ENCODE data around the gene FZD10. TPM values are rescaled to one million over a fixed set of nuclear protein-coding genes. Genes with fewer than 3 reads are reported as not detected.

Gene FZD10
- total and polyA plus RNA-seq, 2 of the 4 experiments (the other 2 are of a cell fraction) = not detected

- no peak overlapping the region for H3K27ac ChIP-seq (ENCODE audit: insufficient read depth, low read length)
- ATAC-seq (ENCODE audit: low read depth) (no peak), DNase-seq (no peak)
- no peak overlapping the region for H3K9ac ChIP-seq (ENCODE audit: low read depth, low read length)
- dilution Hi-C loops (cut with HindIII; ENCODE audit: low sequenced_read_pairs, unreplicated experiment) (no loop called here), in situ Hi-C loops (cut with MboI; ENCODE audit: low sequenced_read_pairs) (no loop called here), intact Hi-C loops (cut with micrococcal nuclease) (no loop called here)
- no peak overlapping the region for H2BK15ac ChIP-seq (ENCODE audit: low read depth, low read length)
- H3K79me1 ChIP-seq (ENCODE audit: low read depth in 1 of 2, low read length in 2 of 2) = no peaks in the 10 kb centered on the region
- H4K5ac ChIP-seq (ENCODE audit: low read depth, low read length) = no peak overlapping the region
- H2BK120ac ChIP-seq (ENCODE audit: low read depth, low read length) = no peak overlapping the region
- no peak overlapping the region for H2AFZ ChIP-seq (replicated peaks; ENCODE audit: low read length, poor library complexity)
- CTCF ChIA-PET = no interaction called here
- no peak overlapping the region for H4K8ac ChIP-seq (ENCODE audit: low read depth in 2 of 2, low read length in 2 of 2)
- no peak overlapping the region for H4K91ac ChIP-seq (ENCODE audit: insufficient read depth, low read depth, low read length)
- H3K18ac ChIP-seq (ENCODE audit: low read depth, low read length) = no peak overlapping the region
- no peaks in the 10 kb centered on the region for H3K4me1 ChIP-seq (ENCODE audit: control insufficient read depth, insufficient read depth, low read length)
- no peaks in the 10 kb centered on the region for H3K27me3 ChIP-seq (ENCODE audit: control insufficient read depth, insufficient read depth, low read length)
- no TSS peak for BruUV-seq (replicated peaks)
- H2BK20ac ChIP-seq (ENCODE audit: low read depth, low read length) = no peak overlapping the region
- no peak overlapping the region for H3K56ac ChIP-seq (ENCODE audit: extremely low read depth, insufficient read depth, low read length)
- no peak overlapping the region for H3K4me2 ChIP-seq (ENCODE audit: low read depth, low read length)
- no peak overlapping the region for H3K4ac ChIP-seq (ENCODE audit: low read depth, low read length)
- no peaks in the 10 kb centered on the region for H3K9me1 ChIP-seq (ENCODE audit: insufficient read depth, low read length)
- POLR2A ChIA-PET (ENCODE audit: unreplicated experiment) = no interaction called here
- WGBS, 2 experiments (ENCODE audit: extremely low coverage in 2 of 2, insufficient read length in 1 of 2) = 73% methylated on average over 2 of the region's 9 CpGs; no CpG with 5 or more reads in 1 of the 2 experiments
- no peak overlapping the region for H2BK5ac ChIP-seq (ENCODE audit: low read depth, low read length, poor library complexity, severe bottlenecking)
- no peak overlapping the region for H3K23ac ChIP-seq (ENCODE audit: low read depth, low read length)
- H4K20me1 ChIP-seq (ENCODE audit: insufficient read depth, low read length) = no peaks in the 10 kb centered on the region
- H3K9me3 ChIP-seq (ENCODE audit: control insufficient read depth, insufficient read depth, low read length) = peaks cover 51% of the 10 kb centered on the region
- no peak overlapping the region for H3K14ac ChIP-seq (replicated peaks; ENCODE audit: low read depth, low read length)
- no peak overlapping the region for H2AK5ac ChIP-seq (ENCODE audit: low read depth, low read length)
- no peaks in the 10 kb centered on the region for H3K36me3 ChIP-seq (ENCODE audit: control insufficient read depth, insufficient read depth, low read length)
- TF ChIP-seq NFE2L2 (IDR thresholded peaks at IDR 0.05; ENCODE audit: low read depth, low read length) = no peak
- TF ChIP-seq RCOR1 (IDR thresholded peaks at IDR 0.05; ENCODE audit: insufficient replicate concordance, low read length) = no peak
- TF ChIP-seq MAZ (IDR thresholded peaks at IDR 0.05; ENCODE audit: borderline replicate concordance, low read depth, low read length) = no peak
- TF ChIP-seq RAD21 (IDR thresholded peaks at IDR 0.05; ENCODE audit: low read length) = no peak
- no peak for TF ChIP-seq BHLHE40 (IDR thresholded peaks at IDR 0.05; ENCODE audit: low read depth, low read length)
- TF ChIP-seq USF2 (IDR thresholded peaks at IDR 0.05; ENCODE audit: low read depth, low read length) = no peak
- H3K4me3 ChIP-seq (ENCODE audit: insufficient read depth, low read depth, low read length) = no peak overlapping the region
- H2AK9ac ChIP-seq (replicated peaks; ENCODE audit: low read depth, low read length, poor library complexity) = no peak overlapping the region
These were observed 19.1 kb upstream of the FZD10 start for GRCh38 chr12:130143136-130143535.

Data from IMR-90 (cell line).